Mesendoderm (in vitro differentiated cells): ENCODE measurements around the gene APBA2.

Source experiments
- DNase-seq: peaks from one replicate; pipeline ENCODE4 v3.0.0; 2013
- H2AK5ac ChIP-seq: 2 replicates; pipeline ENCODE4 v1.6.1; 2013; ENCODE audit warnings: low read length, inconsistent platforms
- H2BK120ac ChIP-seq: 2 replicates; pipeline ENCODE4 v1.6.1; 2013; ENCODE audit warnings: low read depth, mild to moderate bottlenecking, low read length, moderate library complexity, mixed read lengths
- H2BK15ac ChIP-seq: replicated peaks from 2 replicates; pipeline ENCODE4 v1.6.1; 2013; ENCODE audit warnings: low read depth, mild to moderate bottlenecking, moderate library complexity
- H2BK5ac ChIP-seq: 2 replicates; pipeline ENCODE4 v1.6.1; 2013; ENCODE audit warnings: low read length, inconsistent platforms
- H3K18ac ChIP-seq: 2 replicates; pipeline ENCODE4 v1.6.1; 2013; ENCODE audit warnings: mild to moderate bottlenecking, low read length, mixed read lengths
- H3K23ac ChIP-seq: one replicate; pipeline ENCODE4 v1.6.1; 2013; ENCODE audit warnings: low read length
- H3K27ac ChIP-seq: 2 replicates; pipeline ENCODE4 v1.5.1; 2013; ENCODE audit warnings: low read depth, mild to moderate bottlenecking, inconsistent platforms, low read length, moderate library complexity
- H3K27me3 ChIP-seq: 2 replicates; pipeline ENCODE4 v1.6.1; 2013; ENCODE audit warnings: low read length, control low read depth, mild to moderate bottlenecking, inconsistent platforms; ENCODE audit not compliant: insufficient read depth, poor library complexity
- H3K36me3 ChIP-seq: 2 replicates; pipeline ENCODE4 v1.6.1; 2013; ENCODE audit warnings: low read length, inconsistent platforms; ENCODE audit not compliant: control insufficient read depth, insufficient read depth
- H3K4ac ChIP-seq: one replicate; pipeline ENCODE4 v1.6.1; 2013; ENCODE audit warnings: low read depth, mild to moderate bottlenecking, low read length, moderate library complexity
- H3K4me1 ChIP-seq: 2 replicates; pipeline ENCODE4 v1.6.1; 2013; ENCODE audit warnings: low read depth, low read length, inconsistent platforms; ENCODE audit not compliant: control insufficient read depth
- H3K4me2 ChIP-seq: 2 replicates; pipeline ENCODE4 v1.6.1; 2013; ENCODE audit warnings: low read length
- H3K4me3 ChIP-seq: 2 replicates; pipeline ENCODE4 v1.5.1; 2013; ENCODE audit warnings: mild to moderate bottlenecking, low read length
- H3K56ac ChIP-seq: one replicate; pipeline ENCODE4 v1.6.1; 2013; ENCODE audit warnings: low read length
- H3K79me1 ChIP-seq: 2 replicates; pipeline ENCODE4 v1.6.1; 2013; ENCODE audit warnings: low read length, inconsistent platforms
- H3K79me2 ChIP-seq: 2 replicates; pipeline ENCODE4 v1.6.1; 2013; ENCODE audit warnings: mild to moderate bottlenecking, low read length; ENCODE audit not compliant: control insufficient read depth, insufficient read depth
- H3K9ac ChIP-seq: 2 replicates; pipeline ENCODE4 v1.6.1; 2013; ENCODE audit warnings: low read length, inconsistent platforms
- H4K5ac ChIP-seq: one replicate; pipeline ENCODE4 v1.6.1; 2013; ENCODE audit warnings: low read length
- H4K8ac ChIP-seq: one replicate; pipeline ENCODE4 v1.6.1; 2013; ENCODE audit warnings: low read depth, mild to moderate bottlenecking, control low read depth, low read length, moderate library complexity
- WGBS: extraction: QIAGEN DNeasy Blood & Tissue Kit; methylation state at CpG from one replicate; pipeline ENCODE4 v1.1.7; 2013; ENCODE audit warnings: low lambda C conversion rate, missing lambda C conversion rate; ENCODE audit not compliant: insufficient coverage; ENCODE audit errors: extremely low coverage; 5-methylcytosine and 5-hydroxymethylcytosine counted together

Gene APBA2

GRCh38 chr15:28955993-28956421 is 70.2 kb downstream of the APBA2 start:
- no peak overlapping the region for H3K27ac ChIP-seq
- H3K18ac ChIP-seq: no peak overlapping the region
- no peak overlapping the region for H4K8ac ChIP-seq
- no peak overlapping the region for H3K4ac ChIP-seq
- no peak overlapping the region for H3K56ac ChIP-seq
- no peaks in the 10 kb centered on the region for H3K27me3 ChIP-seq
- H3K9ac ChIP-seq: no peak overlapping the region
- no peak overlapping the region for H2BK120ac ChIP-seq
- H2BK15ac ChIP-seq: no peak overlapping the region
- no peak overlapping the region for H2BK5ac ChIP-seq
- no peaks in the 10 kb centered on the region for H3K79me2 ChIP-seq
- no peaks in the 10 kb centered on the region for H3K79me1 ChIP-seq
- no peaks in the 10 kb centered on the region for H3K36me3 ChIP-seq
- H4K5ac ChIP-seq: no peak overlapping the region
- no peak overlapping the region for H2AK5ac ChIP-seq
- no CpG with 5 or more reads among the region's 5 CpGs for WGBS
- no peak for DNase-seq
- H3K4me3 ChIP-seq: no peak overlapping the region
- H3K4me2 ChIP-seq: no peak overlapping the region
- no peaks in the 10 kb centered on the region for H3K4me1 ChIP-seq
- H3K23ac ChIP-seq: no peak overlapping the region

- DNase-seq: no peak
Measured at GRCh38 chr15:28956491-28956890, 70.7 kb downstream of the APBA2 start.

GRCh38 chr15:28957606-28958498 is 72.1 kb downstream of the APBA2 start:
- Histone ChIP-seq H3K18ac (no peak overlapping the region), H4K5ac (no peak overlapping the region), H2BK120ac (no peak overlapping the region), H4K8ac (no peak overlapping the region), H2AK5ac (no peak overlapping the region), H3K56ac (no peak overlapping the region), H3K79me2 (no peaks in the 10 kb centered on the region), H3K27me3 (no peaks in the 10 kb centered on the region), H3K4me3 (no peak overlapping the region), H2BK5ac (no peak overlapping the region), H3K23ac (no peak overlapping the region), H3K36me3 (no peaks in the 10 kb centered on the region), H3K4me2 (no peak overlapping the region), H2BK15ac (no peak overlapping the region), H3K4ac (no peak overlapping the region), H3K27ac (no peak overlapping the region), H3K9ac (no peak overlapping the region), H3K4me1 (no peaks in the 10 kb centered on the region), H3K79me1 (no peaks in the 10 kb centered on the region)
- no CpG with 5 or more reads among the region's 18 CpGs for WGBS
- DNase-seq: no peak

More at GRCh38 chr15:28956491-28956890, 70.7 kb downstream of the APBA2 start:
- H3K4me3 ChIP-seq: no peak overlapping the region
- no peaks in the 10 kb centered on the region for H3K27me3 ChIP-seq
- H3K79me1 ChIP-seq: no peaks in the 10 kb centered on the region
- H3K36me3 ChIP-seq: no peaks in the 10 kb centered on the region
- no peak overlapping the region for H4K5ac ChIP-seq
- H2AK5ac ChIP-seq: no peak overlapping the region
- no peak overlapping the region for H3K23ac ChIP-seq
- H4K8ac ChIP-seq: no peak overlapping the region
- no peak overlapping the region for H2BK120ac ChIP-seq
- no peak overlapping the region for H3K18ac ChIP-seq
- H2BK15ac ChIP-seq: no peak overlapping the region
- H3K27ac ChIP-seq: no peak overlapping the region
- H3K56ac ChIP-seq: no peak overlapping the region
- no peak overlapping the region for H3K9ac ChIP-seq
- H3K79me2 ChIP-seq: no peaks in the 10 kb centered on the region
- H3K4me2 ChIP-seq: no peak overlapping the region
- H2BK5ac ChIP-seq: no peak overlapping the region
- WGBS: no CpG with 5 or more reads among the region's 8 CpGs
- no peak overlapping the region for H3K4ac ChIP-seq
- no peaks in the 10 kb centered on the region for H3K4me1 ChIP-seq

- Histone ChIP-seq H4K5ac (no peak overlapping the region), H3K4ac (no peak overlapping the region), H2BK15ac (no peak overlapping the region), H3K27me3 (no peaks in the 10 kb centered on the region), H3K36me3 (no peaks in the 10 kb centered on the region), H3K4me1 (no peaks in the 10 kb centered on the region), H3K79me1 (no peaks in the 10 kb centered on the region), H3K27ac (no peak overlapping the region), H2BK5ac (no peak overlapping the region), H3K56ac (no peak overlapping the region), H2BK120ac (no peak overlapping the region), H3K18ac (no peak overlapping the region), H2AK5ac (no peak overlapping the region), H3K79me2 (no peaks in the 10 kb centered on the region), H3K23ac (no peak overlapping the region), H3K9ac (no peak overlapping the region), H3K4me2 (no peak overlapping the region), H3K4me3 (no peak overlapping the region), H4K8ac (no peak overlapping the region)
- no CpG with 5 or more reads among the region's 7 CpGs for WGBS
- no peak for DNase-seq
Measured at GRCh38 chr15:28959326-28959725, 73.6 kb downstream of the APBA2 start.

- Histone ChIP-seq H4K5ac (no peak overlapping the region), H3K4me2 (no peak overlapping the region), H4K8ac (no peak overlapping the region), H3K56ac (no peak overlapping the region), H3K27ac (no peak overlapping the region), H2BK15ac (no peak overlapping the region), H3K79me2 (no peaks in the 10 kb centered on the region), H3K23ac (no peak overlapping the region), H3K9ac (no peak overlapping the region), H2BK120ac (no peak overlapping the region), H3K4me1 (no peaks in the 10 kb centered on the region), H2AK5ac (no peak overlapping the region), H3K4ac (no peak overlapping the region), H3K79me1 (no peaks in the 10 kb centered on the region), H2BK5ac (no peak overlapping the region), H3K27me3 (no peaks in the 10 kb centered on the region), H3K4me3 (no peak overlapping the region), H3K36me3 (no peaks in the 10 kb centered on the region), H3K18ac (no peak overlapping the region)
- WGBS: no CpG with 5 or more reads among the region's 9 CpGs
- DNase-seq: peak; percentile 16
Measured at GRCh38 chr15:28960979-28961378, 75.2 kb downstream of the APBA2 start.
